ENCODE data around the gene SRGAP3.
A peak's percentile ranks its signal among the peaks of the same experiment; 100 is the strongest.

Gene SRGAP3

DNA sequence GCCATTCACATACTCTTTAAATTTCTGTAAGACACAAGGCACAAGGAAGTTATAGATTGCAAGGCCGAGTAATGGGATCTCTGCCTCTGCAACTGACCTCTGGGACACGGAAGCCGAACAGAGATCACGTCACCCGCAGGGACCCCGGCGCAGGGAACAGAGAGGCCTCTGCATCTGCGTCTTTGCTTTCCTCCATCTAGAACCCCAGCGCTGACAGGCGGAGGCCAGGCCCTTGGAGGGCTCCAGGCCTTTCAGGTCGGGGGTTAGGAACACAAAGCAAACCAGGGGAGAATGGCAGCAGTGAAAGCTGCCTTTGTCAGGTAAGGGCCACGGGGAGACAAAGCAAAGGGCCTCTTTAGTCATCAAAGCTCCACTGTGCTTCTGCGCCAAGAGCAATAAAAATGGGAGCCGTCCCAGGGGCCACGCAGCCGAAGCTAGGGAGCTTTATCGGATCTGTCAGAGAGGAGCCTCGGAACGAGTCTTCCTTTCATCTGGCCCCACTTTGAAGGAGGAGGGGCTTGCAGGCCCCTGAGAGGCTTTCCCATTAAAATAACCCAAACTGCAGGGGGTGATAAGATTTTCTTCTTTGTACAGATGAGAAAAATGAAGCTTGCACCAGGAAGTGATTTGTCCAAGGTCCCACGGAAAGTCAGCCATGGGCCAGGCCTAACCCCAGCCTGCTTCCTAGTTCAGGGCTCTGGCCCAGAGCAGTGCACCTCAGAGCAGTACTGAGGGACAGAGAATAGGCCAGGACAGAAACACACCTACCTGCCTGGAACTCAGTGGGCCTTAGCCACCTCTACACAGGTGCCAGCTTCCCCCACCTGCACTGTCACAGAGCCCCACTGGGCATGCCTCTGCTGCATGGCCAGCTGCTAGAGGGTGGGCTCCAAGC is 201.7 kb downstream of the SRGAP3 start:
- DNase-seq (ENCODE audit: low read depth) = no peak

DNA sequence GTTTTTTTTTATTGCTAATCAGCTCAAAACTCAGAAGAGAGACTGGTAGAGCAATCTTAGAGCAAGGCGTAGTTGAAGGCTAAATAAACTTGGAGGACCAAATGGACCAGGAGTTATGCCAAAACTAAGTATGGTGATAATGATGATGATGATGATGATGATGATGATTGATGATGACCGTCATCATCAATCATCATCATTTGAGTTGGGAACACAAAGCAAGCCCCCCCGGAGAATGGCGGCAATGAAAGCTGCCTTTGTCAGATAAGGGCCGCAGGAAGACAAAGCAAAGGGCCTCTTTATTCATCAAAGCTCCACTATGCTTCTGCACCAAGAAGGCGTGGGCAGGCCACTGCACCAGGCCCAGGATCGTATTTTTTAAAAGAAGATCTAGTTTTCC is 204.1 kb downstream of the SRGAP3 start:
- no peak for DNase-seq (ENCODE audit: low read depth)

DNA sequence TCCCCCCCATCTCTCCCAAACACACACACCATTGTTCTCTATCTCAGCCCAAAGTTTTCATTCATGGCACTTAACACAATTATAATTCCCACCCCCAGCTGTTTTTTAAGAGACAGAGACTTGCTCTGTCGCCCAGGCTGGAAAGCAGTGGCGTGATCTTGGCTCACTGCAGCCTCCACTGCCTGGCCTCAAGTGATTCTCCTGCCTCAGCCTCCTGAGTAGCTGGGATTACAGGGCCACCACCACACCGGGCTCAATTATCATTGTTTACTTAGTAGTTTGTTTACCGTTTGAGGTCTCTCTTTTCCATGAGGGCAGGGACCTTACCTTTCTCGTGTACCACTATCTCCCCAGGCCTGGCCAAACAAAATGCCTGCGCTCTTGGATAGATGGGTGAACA is 206.4 kb downstream of the SRGAP3 start:
- no peak for DNase-seq (ENCODE audit: low read depth)

DNA sequence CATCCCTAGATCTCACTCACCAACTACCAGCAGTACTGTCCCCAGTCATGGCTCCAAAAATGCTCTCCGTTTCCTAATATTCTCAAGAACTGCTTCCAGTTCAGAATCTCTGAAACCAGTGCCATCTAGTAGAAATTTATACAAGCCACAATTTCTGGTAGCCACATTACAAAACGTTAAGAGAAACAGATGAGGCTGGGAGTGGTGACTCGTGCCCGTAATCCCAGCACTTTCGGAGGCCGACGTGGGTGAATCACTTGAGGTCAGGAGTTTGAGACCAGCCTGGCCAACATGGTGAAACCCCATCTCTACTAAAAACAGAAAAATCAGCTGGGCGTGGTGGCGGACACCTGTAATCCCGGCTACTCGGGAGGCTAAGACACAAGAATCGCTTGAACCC is 207.8 kb downstream of the SRGAP3 start:
- peak; percentile 3 for DNase-seq (ENCODE audit: low read depth)

DNA sequence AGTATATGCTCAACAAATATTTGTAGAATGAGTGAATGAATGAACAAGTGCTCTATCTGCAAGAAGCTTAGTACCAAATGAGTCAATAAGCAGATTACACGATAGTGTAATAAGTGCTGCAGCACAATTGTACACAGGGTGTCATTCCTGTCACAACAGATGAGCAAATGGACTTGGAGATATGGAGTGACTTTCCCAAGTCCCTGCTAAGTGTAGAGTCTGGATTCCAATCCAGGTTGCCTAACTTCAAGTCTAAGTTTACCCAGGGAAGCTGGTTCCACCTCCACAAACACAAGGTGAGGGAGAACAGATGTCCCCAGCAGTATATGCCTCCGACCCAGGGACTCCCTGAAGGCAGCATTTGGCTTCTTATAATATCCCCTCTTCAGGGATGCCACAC is 208.4 kb downstream of the SRGAP3 start:
- DNase-seq (ENCODE audit: low read depth) = no peak

DNA sequence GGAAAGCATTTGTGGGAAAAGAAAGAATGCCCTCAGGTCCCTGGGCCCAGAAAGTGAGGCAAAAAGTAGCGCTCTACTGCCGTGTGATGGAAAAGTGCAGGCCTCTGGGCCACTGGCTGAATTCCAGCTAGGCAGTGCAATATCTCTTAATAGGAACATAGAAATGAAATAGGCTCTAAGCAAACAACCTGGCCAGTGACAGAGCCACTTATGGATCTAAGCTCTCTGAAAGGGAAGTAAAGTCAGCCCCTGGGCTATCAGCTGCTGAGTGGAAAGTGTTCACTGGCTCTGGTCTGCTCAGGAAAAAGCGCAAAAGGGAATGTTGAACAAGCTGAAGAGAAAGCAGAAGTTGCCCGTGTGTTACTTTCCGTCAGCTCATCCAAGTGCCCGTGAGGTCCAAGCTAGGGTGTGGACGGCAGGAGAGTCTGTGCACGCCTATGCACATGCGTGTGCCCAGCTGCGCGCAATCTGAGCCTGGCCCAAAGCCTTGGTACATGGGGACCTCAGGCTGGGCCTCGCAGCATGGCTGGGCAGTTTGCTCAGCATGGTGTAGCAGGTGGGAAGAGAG is 212.2 kb downstream of the SRGAP3 start:
- DNase-seq (ENCODE audit: low read depth) = no peak

DNA sequence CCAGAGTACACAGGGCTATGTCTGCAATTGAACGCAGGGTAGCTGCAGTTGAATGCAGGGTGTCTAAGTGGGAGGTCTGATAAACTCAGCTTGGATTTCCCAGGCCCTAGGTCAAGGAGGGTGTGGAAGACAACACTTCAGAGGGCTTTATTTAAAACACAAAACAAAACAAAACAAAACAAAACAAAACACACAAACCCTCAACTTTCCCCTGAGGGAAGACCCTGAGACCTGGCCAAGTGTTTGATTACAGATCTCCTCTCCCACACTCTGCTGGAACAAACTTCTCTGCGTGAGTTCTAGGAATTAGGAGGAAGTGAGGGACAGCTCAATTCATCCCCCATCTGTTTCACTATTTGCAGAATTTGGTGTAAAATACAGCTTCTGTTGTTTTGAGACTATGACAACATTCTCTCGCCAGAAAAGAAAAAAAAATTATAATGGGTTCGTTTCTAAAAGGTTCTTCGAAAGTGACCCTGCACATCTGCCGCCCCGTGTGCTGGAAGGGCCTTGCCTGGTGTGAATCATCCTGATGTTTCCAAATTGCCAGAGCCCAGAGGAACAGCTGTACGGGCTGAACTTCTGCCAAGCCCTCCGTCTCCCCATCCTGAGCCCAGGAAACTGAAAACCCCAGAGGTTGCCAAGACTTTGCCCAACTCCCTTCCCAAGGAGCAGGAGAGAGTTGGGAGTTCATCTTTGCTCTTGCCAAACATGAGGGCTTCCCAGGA is 212.9 kb downstream of the SRGAP3 start:
- no peak for DNase-seq (ENCODE audit: low read depth)

DNA sequence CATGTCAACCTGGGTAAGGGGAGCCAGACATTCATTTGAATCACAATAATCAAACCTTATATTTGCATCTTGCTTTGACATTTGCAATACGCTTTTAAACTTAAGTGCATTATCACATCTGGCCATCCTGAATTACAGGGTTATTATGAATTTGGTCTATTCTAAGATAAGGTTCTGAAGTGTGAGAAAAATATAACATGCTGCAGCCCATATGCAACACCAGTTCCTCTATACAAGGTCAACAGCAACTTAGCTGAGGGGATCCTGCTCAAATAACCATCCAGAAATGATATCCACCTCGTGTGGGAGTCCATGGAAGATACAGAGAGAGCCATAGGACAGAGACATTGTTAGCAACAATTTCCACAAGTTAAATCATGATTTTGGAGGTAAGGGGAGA is 213.5 kb downstream of the SRGAP3 start:
- no peak for DNase-seq (ENCODE audit: low read depth)

DNA sequence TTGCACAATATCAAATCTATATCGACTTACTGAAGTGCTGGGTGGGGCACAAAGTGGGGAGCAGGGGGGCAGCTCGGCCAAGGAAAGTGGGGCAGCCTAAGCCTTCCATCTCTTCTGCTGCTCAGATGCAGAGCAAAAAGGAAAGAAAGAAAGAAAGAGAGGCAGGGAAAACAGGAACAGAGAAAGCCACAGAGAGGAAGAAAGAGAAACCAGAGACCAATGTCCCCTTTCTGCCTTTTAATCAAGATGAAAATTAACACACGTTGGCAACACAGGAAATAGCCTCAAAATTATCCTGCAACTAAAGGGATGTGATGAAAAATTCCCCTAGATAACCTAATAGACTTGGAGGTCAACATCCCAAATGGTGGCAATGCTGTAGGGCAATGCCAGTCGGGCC is 214.0 kb downstream of the SRGAP3 start:
- DNase-seq (ENCODE audit: low read depth) = no peak

DNA sequence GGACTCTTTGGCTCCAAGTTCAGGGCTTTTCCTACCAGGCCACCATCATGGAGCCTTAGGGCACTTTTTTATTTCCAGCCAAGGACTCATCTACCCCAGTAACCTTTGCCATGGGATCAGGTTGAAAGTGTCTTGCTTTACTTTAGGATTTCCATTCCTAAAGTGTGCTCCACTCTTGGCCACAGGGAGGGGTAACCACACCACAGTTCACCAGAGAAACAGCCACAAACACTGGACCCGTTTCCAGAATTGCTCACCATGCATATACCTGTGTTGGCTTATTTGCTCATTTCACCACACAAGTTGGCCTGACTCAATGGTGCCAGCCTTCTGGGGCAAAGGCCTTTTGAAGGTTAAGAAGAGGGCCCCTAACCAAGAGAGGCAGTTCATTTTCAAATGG is 215.6 kb downstream of the SRGAP3 start:
- no peak for DNase-seq (ENCODE audit: low read depth)

DNA sequence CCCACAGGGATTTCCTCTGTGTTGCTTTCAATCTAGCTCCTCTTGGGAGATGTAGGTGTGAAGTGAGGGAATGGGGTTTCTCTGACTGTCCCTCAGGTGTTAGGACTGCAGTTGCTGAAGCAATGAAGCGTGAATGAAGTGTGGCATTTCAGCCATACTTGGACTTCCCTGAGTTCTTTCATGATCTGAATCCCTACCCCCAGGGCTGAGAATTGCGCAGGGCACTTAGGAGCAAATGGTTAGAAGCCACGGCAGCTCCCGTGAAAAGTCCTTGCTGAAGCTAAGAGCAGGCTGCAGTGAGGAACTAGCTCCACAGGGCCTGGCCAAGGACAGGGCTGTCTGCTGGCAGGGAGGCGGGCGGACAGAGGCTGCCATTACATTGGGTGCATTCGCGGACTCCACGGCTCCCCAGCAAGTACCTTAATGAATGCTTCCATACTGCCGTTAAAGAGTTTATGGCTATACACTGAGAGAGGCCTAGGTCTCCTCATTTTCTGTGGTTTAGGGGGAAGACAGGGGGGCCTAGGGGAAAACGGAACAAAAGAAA is 217.1 kb downstream of the SRGAP3 start:
- DNase-seq (ENCODE audit: low read depth) = no peak

DNA sequence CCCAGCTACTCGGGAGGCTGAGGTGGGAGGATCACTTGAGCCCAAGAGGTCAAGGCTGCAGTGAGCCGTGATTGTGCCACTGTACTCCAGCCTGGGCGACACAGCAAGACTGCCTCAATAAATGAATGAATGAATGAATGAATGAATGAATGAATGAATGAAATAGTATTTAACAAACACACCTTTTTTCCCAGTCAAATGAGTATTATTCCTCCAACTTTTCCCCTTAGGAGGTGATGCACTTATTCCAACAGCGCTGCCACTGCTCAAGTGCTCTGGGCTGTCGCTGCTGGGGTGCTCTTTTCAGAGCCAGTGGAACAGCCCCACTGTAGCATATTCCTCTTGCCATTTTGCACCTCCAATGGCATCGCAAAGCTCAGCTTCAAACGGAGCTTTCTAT is 219.4 kb downstream of the SRGAP3 start:
- no peak for DNase-seq (ENCODE audit: low read depth)

DNA sequence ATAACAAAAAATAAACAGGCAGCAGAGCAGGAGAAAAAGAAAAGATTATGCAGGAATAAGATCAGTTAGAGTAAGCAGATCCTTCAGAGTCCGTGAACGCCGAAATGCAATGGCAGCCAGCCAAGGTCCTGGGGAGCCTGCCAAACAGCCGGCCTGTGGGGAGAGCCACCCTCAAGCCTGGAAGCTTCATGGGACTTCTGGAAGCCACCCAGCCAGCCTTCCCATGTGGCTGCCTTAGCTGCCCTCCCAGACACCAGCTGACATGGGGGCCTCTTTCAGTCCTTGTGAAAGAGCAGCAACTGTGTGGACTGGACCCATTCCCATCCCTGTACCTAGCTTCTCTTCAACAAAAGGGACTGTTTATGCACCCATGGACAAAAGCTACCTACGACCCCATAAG is 221.3 kb downstream of the SRGAP3 start:
- DNase-seq (ENCODE audit: low read depth) = peak; percentile 62

DNA sequence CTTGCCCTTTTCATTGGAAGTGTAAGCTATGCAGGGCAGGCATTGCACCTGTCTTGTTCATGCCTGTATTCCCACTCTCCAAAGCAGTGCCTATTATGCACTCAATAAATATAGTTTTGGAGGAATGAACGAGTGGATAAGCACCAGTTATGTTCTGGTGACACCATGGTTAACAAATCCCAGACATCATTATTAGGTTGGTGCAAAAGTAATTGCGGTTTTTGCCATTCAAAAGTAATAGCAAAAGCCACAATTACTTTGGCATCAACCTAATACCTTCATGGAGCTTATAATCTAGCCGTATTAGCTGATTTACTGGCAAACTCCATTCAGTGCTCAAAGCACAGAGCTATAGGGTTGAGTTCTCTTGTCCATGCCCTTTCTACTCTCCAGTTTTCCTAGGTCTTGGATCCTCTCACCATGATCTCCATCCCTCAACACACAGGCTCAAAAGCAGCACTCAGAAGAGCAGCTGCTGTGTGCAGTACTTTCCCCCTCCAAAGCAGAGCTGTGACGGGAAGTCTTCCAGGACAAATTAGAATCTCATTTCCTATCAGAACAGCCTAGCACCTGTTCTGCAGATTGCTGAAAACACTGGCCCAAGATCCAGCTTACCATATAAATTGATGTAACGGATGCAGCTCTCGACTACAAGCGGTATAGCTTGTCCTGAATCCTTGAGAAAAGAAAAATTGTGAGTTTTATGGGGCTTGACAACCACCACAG is 223.0 kb downstream of the SRGAP3 start:
- DNase-seq (ENCODE audit: low read depth) = no peak

DNA sequence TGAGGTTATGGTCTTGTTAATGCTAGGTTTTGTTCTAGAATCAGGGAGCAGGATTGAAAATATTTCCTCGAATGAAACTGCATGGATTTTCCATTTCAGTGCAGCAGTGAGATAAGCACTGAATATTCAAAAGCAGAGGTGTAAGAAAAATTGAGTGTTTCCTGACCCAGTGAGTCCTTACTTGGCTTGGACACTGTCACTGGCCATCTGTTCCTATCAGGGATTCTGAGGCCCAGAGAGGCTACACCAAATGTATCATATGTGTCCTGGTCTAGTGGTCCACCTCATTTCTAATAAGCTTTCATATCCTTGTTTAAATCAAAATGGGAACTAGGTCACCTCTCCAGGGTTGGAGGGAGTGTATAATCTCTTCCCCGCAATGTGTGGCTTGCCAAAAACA is 225.1 kb downstream of the SRGAP3 start:
- no peak for DNase-seq (ENCODE audit: low read depth)

DNA sequence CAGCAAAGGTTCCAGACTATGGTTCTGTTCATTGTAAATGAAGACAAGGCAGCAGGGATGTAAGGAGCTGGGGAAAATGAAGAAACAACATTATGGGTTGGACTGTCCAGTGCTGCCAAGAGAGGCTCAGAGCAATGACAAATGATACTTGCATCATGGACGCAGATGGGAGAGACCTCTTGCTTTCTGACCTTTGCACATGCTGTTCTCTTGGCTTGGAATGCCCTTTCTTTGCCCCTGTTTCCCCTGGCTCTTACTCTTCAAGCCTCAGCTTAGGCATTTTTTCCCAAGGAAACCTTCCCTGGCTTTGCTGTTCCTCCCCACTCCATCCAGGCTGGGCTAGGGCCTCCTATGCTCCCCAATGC is 226.2 kb downstream of the SRGAP3 start:
- no peak for DNase-seq (ENCODE audit: low read depth)

DNA sequence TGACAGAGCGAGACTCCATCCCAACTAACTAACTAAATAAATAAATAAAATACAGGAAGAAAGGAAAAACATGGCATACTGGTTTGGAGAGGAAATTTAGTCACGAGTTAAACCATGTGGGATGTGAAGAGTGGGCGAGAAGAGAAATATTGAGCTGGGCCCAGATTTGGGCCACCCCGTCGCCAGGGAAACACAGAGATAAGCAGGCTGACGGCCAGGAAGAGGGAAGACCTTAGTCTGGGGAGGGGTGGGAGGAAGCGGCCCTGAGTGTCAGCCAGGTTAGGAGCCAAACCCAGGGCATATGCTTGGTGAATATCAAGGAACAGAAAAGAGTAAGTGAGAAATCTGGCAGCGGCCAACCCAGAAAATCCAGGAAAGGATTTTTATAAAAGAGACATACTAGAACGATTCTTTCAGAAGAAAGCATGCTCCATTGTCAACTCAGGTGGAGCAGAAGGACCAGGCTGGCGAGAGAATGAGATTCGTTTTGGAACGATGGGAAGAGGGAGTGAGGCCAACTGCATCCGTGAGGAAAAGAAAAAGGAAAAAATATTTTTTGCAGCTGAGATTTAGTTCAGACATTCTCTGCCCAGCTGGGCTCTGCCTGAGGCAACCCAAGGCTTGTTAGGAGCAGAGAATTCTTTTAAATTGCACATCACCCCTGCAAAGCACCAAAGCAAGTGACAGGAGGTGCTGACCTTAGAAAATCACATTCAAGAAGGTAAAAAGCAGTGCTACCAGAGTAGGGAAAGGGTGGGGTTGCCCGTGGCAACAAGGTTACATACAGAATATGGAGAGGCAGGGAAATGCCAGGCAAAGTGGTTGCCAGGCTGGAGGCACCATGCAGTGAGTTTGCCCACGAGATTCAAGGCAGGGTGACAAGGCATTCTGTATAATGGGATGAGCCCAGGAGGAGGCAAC is 226.9 kb downstream of the SRGAP3 start:
- no peak for DNase-seq (ENCODE audit: low read depth)

DNA sequence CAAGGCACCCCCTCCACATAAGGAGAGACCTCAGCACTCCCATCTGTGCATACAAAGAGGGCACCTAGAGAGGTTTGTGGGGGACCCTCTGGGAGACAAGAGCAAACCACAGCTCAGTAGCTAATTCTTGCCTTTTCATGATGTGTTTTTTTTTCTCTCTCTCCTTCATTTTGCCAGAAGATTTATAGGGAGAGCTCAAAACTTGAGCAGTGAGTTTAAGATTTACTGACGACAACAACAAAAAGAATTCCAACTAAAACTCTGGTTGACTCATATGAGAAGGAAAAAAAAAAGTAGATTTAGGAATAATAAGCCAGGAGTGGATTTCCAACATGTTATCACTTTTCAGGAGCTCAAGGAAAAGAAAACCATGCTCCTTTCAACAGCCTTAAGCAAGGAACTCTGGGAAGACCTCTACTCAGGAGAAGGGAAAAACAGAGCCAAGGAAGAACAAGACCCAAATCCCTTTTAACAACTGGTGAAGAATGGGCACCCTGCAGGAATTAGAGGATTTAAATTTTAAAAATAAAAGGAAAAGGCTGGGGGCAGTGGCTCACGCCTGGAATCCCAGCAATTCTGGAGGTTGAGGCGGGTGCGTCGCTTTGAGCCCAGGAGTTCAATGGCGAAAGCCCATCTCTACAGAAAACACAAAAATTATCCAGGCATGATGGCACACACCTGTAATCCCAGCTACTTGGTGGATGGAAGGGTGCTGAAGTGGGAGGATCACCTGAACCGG is 228.0 kb downstream of the SRGAP3 start:
- no peak for DNase-seq (ENCODE audit: low read depth)

DNA sequence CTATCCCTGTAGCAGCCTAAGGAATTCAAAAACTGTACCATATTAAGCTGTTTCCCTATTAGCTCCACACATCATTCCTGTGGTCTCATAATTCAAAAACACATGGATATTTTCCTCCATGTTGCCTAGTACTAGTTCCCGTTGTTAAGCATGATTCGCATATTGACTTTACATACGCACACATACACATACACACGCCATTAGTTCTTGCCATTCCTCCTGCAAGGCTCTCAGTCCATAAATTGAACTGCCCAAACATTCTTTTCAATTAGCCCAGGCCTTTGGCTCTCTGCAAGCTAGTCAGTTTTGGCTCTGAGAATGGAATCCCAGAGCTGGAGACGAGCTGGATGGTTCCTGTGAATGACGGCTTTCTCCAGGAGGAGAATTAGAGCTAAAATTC is 229.0 kb downstream of the SRGAP3 start:
- DNase-seq (ENCODE audit: low read depth) = no peak

DNA sequence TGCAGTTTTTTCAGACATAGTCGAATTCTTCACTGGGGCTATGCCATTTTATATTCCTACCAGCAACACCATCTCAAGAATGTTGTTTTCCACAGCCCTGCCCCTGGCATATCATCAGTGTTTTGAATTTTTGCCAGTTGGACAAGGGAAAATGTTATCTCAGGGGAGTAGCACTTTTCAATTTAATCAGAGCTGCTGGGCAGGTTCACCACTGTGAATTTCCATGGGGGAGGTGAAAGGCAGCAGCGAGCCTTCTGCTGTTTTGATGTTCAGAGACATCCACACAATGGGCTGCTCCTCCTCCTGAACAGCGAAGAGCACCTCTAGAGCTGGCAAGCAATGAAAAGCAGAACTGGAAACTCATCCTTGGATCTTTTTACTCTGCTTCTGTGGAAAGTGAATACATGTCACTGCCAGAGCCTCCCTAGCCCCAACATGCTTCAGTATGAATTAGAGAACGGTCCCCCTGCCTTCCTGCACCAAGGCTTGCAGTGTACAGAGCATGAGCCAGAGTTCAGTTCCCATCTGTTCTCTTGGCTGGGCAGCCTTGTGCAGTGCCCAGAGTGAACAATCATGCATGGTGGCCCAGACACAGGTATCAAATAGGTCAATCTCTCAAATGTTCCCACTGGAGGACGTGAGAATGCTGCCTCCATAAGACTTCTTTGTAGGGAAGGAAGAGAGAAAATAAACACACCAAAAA is 230.0 kb downstream of the SRGAP3 start:
- DNase-seq (ENCODE audit: low read depth) = no peak

Data from iris pigment epithelial cell (primary cell).